HCT116 (cell line): ENCODE data around the gene ZNF213. TPM values are rescaled to one million over a fixed set of nuclear protein-coding genes. Genes with fewer than 3 reads are reported as not detected.

Source experiments
- ATAC-seq: fragments of 200-7000 bp; cut with Tn5 transposase; 2 replicates; pipeline ENCODE4 v1.9.1; 2020; ENCODE audit warnings: mild to moderate bottlenecking, moderate library complexity
- BruUV-seq: library from RNA; stranded (reverse); fragments of 400-500 nt; replicated peaks from 2 replicates; lab custom pipeline; 2021; lab: Mats Ljungman, UMichigan
- CTCF ChIA-PET: fragments of 300-600 bp; sonication (Branson Sonifier 250); formaldehyde crosslinking; loops from one replicate; lab custom pipeline; 2021; ENCODE audit warnings: antibody characterized with exemption; lab: Charles Lee
- POLR2A ChIA-PET: fragments of 300-600, 350-600 bp; sonication (Branson Sonifier 250); formaldehyde crosslinking; loops from one replicate; lab custom pipeline; 2021; ENCODE audit warnings: antibody characterized with exemption; lab: Charles Lee
- RAD21 ChIA-PET, 2 experiments: fragments of 300-600 bp; sonication (Branson Sonifier 250); formaldehyde crosslinking; loops; one replicate each; lab custom pipeline; 2023; ENCODE audit warnings: low total read pairs in 2 of 2; ENCODE audit not compliant: uncharacterized antibody in 2 of 2, unreplicated experiment in 2 of 2, low non-redundant PET in 1 of 2; lab: Charles Lee
- DNase-seq: peaks from one replicate; pipeline ENCODE4 v3.0.0-alpha.2; 2010; ENCODE audit warnings: low read depth, low spot score
- H2AFZ ChIP-seq: fragments of 200-600 bp; shearing (Covaris generic), sonication (generic); 2 replicates; pipeline ENCODE4 v1.6.1; 2017; ENCODE audit warnings: low read depth, mixed run types, mixed read lengths, antibody characterized with exemption, low read length; ENCODE audit not compliant: poor library complexity, severe bottlenecking
- H3K27ac ChIP-seq: 2 replicates; pipeline ENCODE4 v1.5.1; 2012; ENCODE audit warnings: low read depth, low read length
- H3K27me3 ChIP-seq: fragments of 200-600 bp; sonication (generic); 2 replicates; pipeline ENCODE4 v1.6.1; 2016; ENCODE audit warnings: mixed run types, low read length, mixed read lengths; ENCODE audit not compliant: insufficient read depth
- H3K36me3 ChIP-seq, 2 experiments: fragments of 200-500 bp in 1 of 2; fragments of 200-600 bp in 1 of 2; sonication (Bioruptor generic) in 1 of 2; sonication (generic) in 1 of 2; 2 replicates each; pipeline versions ENCODE4 v1.5.1 to v1.6.1; 2014 to 2016; ENCODE audit warnings: low read length in 2 of 2, inconsistent platforms in 1 of 2, mixed read lengths in 1 of 2, mixed run types in 1 of 2; ENCODE audit not compliant: insufficient read depth in 2 of 2, control insufficient read depth in 1 of 2
- H3K4me1 ChIP-seq, 2 experiments: fragments of 200-600 bp in 1 of 2; sonication (generic) in 1 of 2; 2 replicates each; pipeline versions ENCODE4 v1.5.1 to v1.6.1; 2012 to 2017; ENCODE audit warnings: low read length in 2 of 2, inconsistent platforms in 1 of 2, mild to moderate bottlenecking in 1 of 2, mixed read lengths in 1 of 2, mixed run types in 1 of 2, moderate library complexity in 1 of 2; ENCODE audit not compliant: insufficient read depth in 2 of 2, control insufficient read depth in 1 of 2
- H3K4me2 ChIP-seq: fragments of 200-600 bp; sonication (generic); 2 replicates; pipeline ENCODE4 v1.6.1; 2017; ENCODE audit warnings: mixed run types, low read length, mixed read lengths
- H3K4me3 ChIP-seq, 2 experiments: fragments of 200-600 bp in 1 of 2; sonication (generic) in 1 of 2; replicated peaks in 1 of 2; 2 replicates each; pipeline ENCODE4 v1.5.1; 2011 to 2016; ENCODE audit warnings: low read length in 2 of 2, control low read depth in 1 of 2, low read depth in 1 of 2, mild to moderate bottlenecking in 1 of 2, mixed read lengths in 1 of 2, mixed run types in 1 of 2
- H3K79me2 ChIP-seq: fragments of 200-600 bp; sonication (generic); 2 replicates; pipeline ENCODE4 v1.6.1; 2017; ENCODE audit warnings: mild to moderate bottlenecking, mixed run types, low read length, moderate library complexity, mixed read lengths; ENCODE audit not compliant: insufficient read depth
- H3K9ac ChIP-seq: fragments of 200-600 bp; sonication (generic); 2 replicates; pipeline ENCODE4 v1.6.1; 2016; ENCODE audit warnings: low read length, mixed read lengths
- H3K9me2 ChIP-seq: fragments of 200-600 bp; sonication (generic), shearing (Covaris generic); 2 replicates; pipeline ENCODE4 v1.6.1; 2017; ENCODE audit warnings: mixed run types, mild to moderate bottlenecking, moderate library complexity; ENCODE audit not compliant: insufficient read depth
- H3K9me3 ChIP-seq, 2 experiments: fragments of 200-500 bp in 1 of 2; fragments of 200-600 bp in 1 of 2; sonication (Bioruptor generic) in 1 of 2; sonication (generic) in 1 of 2; 2 replicates each; pipeline ENCODE4 v1.6.1; 2014 to 2017; ENCODE audit warnings: low read length in 2 of 2, mixed read lengths in 2 of 2, inconsistent platforms in 1 of 2, low read depth in 1 of 2, mild to moderate bottlenecking in 1 of 2, mixed run types in 1 of 2, moderate library complexity in 1 of 2; ENCODE audit not compliant: control insufficient read depth in 1 of 2, insufficient read depth in 1 of 2
- H4K20me1 ChIP-seq: fragments of 200-600 bp; sonication (generic), shearing (Covaris generic); 2 replicates; pipeline ENCODE4 v1.6.1; 2017; ENCODE audit warnings: mixed run types, mild to moderate bottlenecking, moderate library complexity; ENCODE audit not compliant: insufficient read depth
- CEBPB ChIP-seq: IDR thresholded peaks from 2 replicates; pipeline ENCODE4 v1.6.1; 2012; ENCODE audit warnings: low read depth
- ELF1 ChIP-seq: IDR thresholded peaks from 2 replicates; pipeline ENCODE4 v1.6.1; 2012; ENCODE audit warnings: low read depth, borderline replicate concordance
- EZH2phosphoT487 ChIP-seq: fragments of 200-600 bp; IDR thresholded peaks from 2 replicates; pipeline ENCODE4 v1.6.1; 2018; ENCODE audit warnings: antibody characterized with exemption, borderline replicate concordance
- FOSL1 ChIP-seq: IDR thresholded peaks from 2 replicates; pipeline ENCODE4 v1.6.1; 2012; ENCODE audit warnings: low read depth
- POLR2A ChIP-seq: IDR thresholded peaks from 2 replicates; pipeline ENCODE4 v1.7.0; 2011; ENCODE audit warnings: borderline replicate concordance; ENCODE audit not compliant: insufficient read depth, insufficient read length; ENCODE audit errors: extremely low read depth
- POLR2AphosphoS5 ChIP-seq: IDR thresholded peaks from 2 replicates; pipeline ENCODE4 v1.6.1; 2011; ENCODE audit warnings: mild to moderate bottlenecking, low read depth, low read length, moderate library complexity
- SIN3A ChIP-seq: IDR thresholded peaks from 2 replicates; pipeline ENCODE4 v1.6.1; 2012; ENCODE audit warnings: low read depth
- TCF7L2 ChIP-seq: IDR thresholded peaks from 2 replicates; pipeline ENCODE4 v1.7.0; 2011; ENCODE audit warnings: borderline replicate concordance, inconsistent platforms; ENCODE audit not compliant: insufficient read depth, insufficient read length; ENCODE audit errors: extremely low read depth
- YY1 ChIP-seq: IDR thresholded peaks from 2 replicates; pipeline ENCODE4 v1.6.1; 2011; ENCODE audit warnings: low read length, low read depth, moderate library complexity, mild to moderate bottlenecking; ENCODE audit not compliant: insufficient replicate concordance; ENCODE audit errors: extremely low read depth
- ZBTB33 ChIP-seq: IDR thresholded peaks from 2 replicates; pipeline ENCODE4 v1.6.1; 2011; ENCODE audit warnings: mild to moderate bottlenecking, low read length, moderate library complexity; ENCODE audit not compliant: insufficient replicate concordance; ENCODE audit errors: extremely low read depth
- ZFX ChIP-seq: fragments of 450-650 bp; IDR thresholded peaks from 2 replicates; pipeline ENCODE4 v1.6.1; 2017
- intact Hi-C: fragments of 100-400 bp; cut with micrococcal nuclease; formaldehyde crosslinking; loops from 2 replicates; pipeline ENCODE4 v1.10.0; 2022
- total RNA-seq: library from RNA; stranded (reverse); gene quantifications from one replicate; pipeline ENCODE4 v1.2.1, GENCODE V29; 2021; ENCODE audit not compliant: unreplicated experiment

ZNF213 gene
- total RNA-seq, 1 experiment from 2014 or later = 11.0 TPM

- ChIA-PET CTCF (interaction anchor here (2.9 kb wide), 1 partner anchor 15 kb away, joined by 12 read pairs; no protein-coding TSS in a partner anchor), POLR2A (no interaction called here), RAD21 (no interaction called here)
- intact Hi-C loops = no loop called here
- H2AFZ ChIP-seq = no peak overlapping the region
- DNase-seq = no peak
- ATAC-seq = no peak
- H3K4me1 ChIP-seq = peaks cover 8 to 13% of the 10 kb centered on the region in 2 experiments
- no peak overlapping the region for H3K4me2 ChIP-seq
- no TSS peak for BruUV-seq
- H4K20me1 ChIP-seq = no peaks in the 10 kb centered on the region
- H3K36me3 ChIP-seq = peaks cover 0 to 3% of the 10 kb centered on the region in 2 experiments; a peak in 1 of 4 replicates
- no peaks in the 10 kb centered on the region for H3K9me3 ChIP-seq
- H3K9me2 ChIP-seq = no peaks in the 10 kb centered on the region
- TF ChIP-seq YY1 = no peak
- no peak for TF ChIP-seq EZH2phosphoT487
- TF ChIP-seq ZBTB33 = no peak
- H3K27ac ChIP-seq = no peak overlapping the region
- H3K27me3 ChIP-seq = no peaks in the 10 kb centered on the region
- no peak overlapping the region for H3K4me3 ChIP-seq
- H3K79me2 ChIP-seq = no peaks in the 10 kb centered on the region
- no peak overlapping the region for H3K9ac ChIP-seq
Observed at GRCh38 chr16:3144321-3144983, 9.6 kb downstream of the ZNF213 start.

- TF ChIP-seq YY1 (no peak), SIN3A (no peak), ELF1 (no peak), POLR2AphosphoS5 (no peak), POLR2A (no peak), FOSL1 (no peak), CEBPB (no peak), ZFX (no peak), TCF7L2 (no peak)
- ChIA-PET POLR2A (no interaction called here), CTCF (interaction anchor here (2.9 kb wide), 1 partner anchor 15 kb away, joined by 12 read pairs; no protein-coding TSS in a partner anchor), RAD21 (no interaction called here)
- no peak overlapping the region for H3K9ac ChIP-seq
- H3K4me3 ChIP-seq = no peak overlapping the region
- peaks cover 0 to 3% of the 10 kb centered on the region in 2 experiments; a peak in 1 of 4 replicates for H3K36me3 ChIP-seq
- H3K79me2 ChIP-seq = no peaks in the 10 kb centered on the region
- H2AFZ ChIP-seq = no peak overlapping the region
- no peaks in the 10 kb centered on the region for H3K9me3 ChIP-seq
- ATAC-seq (no peak), DNase-seq (no peak)
- H3K27ac ChIP-seq = no peak overlapping the region
- H3K9me2 ChIP-seq = no peaks in the 10 kb centered on the region
- intact Hi-C loops = no loop called here
- peaks cover 8 to 16% of the 10 kb centered on the region in 2 experiments for H3K4me1 ChIP-seq
- BruUV-seq = no TSS peak
- H3K4me2 ChIP-seq = no peak overlapping the region
- no peaks in the 10 kb centered on the region for H4K20me1 ChIP-seq
- no peaks in the 10 kb centered on the region for H3K27me3 ChIP-seq
Observed at GRCh38 chr16:3145151-3145550, 10.3 kb downstream of the ZNF213 start.
